GM10248 (cell line): ENCODE results near the gene CACNG4.

Experiments
- CTCF ChIA-PET: fragments of 300-600 bp; sonication (Branson Sonifier 250); formaldehyde crosslinking; extraction: SDS; loops from one replicate; lab custom pipeline; 2021; ENCODE audit warnings: antibody characterized with exemption; lab: Yijun Ruan, JAX
- POLR2A ChIA-PET: fragments of 350-650 bp; sonication (Branson Sonifier 250); formaldehyde crosslinking; extraction: SDS; loops from one replicate; lab custom pipeline; 2020; ENCODE audit warnings: antibody characterized with exemption; lab: Yijun Ruan, JAX
- DNase-seq: peaks from one replicate; pipeline ENCODE4 v3.0.0; 2012; ENCODE audit errors: extremely low spot score
- CTCF ChIP-seq: IDR thresholded peaks from 2 replicates; pipeline ENCODE4 v1.5.1; 2012; ENCODE audit warnings: mild to moderate bottlenecking, low read depth; ENCODE audit errors: extremely low read depth, missing control alignments, control extremely low read depth

CACNG4 gene

DNA sequence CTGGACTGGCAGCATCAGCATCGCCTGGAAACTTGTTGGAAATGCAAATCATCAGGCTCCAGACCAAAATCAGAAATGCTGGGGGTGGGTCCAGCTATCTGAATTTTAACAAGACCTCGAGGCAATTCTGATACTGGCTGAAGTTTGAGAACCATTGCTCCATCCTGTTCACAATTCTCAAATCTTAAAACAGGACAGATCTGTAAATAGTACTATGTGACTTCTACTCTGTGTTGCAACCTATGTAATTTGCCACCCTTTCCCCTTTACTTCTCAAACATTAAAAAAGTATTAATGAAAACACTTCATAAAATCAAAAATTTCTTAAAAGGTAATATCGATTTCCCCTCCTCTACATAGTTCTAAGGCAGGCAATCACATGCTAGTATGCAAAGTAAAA, 108.4 kb downstream of the CACNG4 start:
- CTCF ChIA-PET, result no interaction called here
- POLR2A ChIA-PET, result interaction anchor here (0.6 kb wide), 1 partner anchor 557 kb away, joined by 3 read pairs; no protein-coding TSS in a partner anchor
- TF ChIP-seq CTCF, result no peak
- DNase-seq, result no peak

GRCh38 chr17:67074781-67075180, 110.3 kb downstream of the CACNG4 start:
- CTCF ChIA-PET, result interaction anchor here (1.2 to 1.3 kb wide), 2 partner anchors 9 to 25 kb away, joined by 3 to 5 read pairs; no protein-coding TSS in a partner anchor
- POLR2A ChIA-PET, result no interaction called here
- DNase-seq, result no peak
- TF ChIP-seq CTCF, result no peak

GRCh38 chr17:67076290-67076689, 111.8 kb downstream of the CACNG4 start:
- CTCF ChIA-PET, result interaction anchor here (0.9 to 2.0 kb wide), 6 partner anchors 11 to 36 kb away, joined by 3 to 6 read pairs (median 4); no protein-coding TSS in a partner anchor
- POLR2A ChIA-PET, result no interaction called here
- no peak for TF ChIP-seq CTCF
- DNase-seq, result no peak

DNA sequence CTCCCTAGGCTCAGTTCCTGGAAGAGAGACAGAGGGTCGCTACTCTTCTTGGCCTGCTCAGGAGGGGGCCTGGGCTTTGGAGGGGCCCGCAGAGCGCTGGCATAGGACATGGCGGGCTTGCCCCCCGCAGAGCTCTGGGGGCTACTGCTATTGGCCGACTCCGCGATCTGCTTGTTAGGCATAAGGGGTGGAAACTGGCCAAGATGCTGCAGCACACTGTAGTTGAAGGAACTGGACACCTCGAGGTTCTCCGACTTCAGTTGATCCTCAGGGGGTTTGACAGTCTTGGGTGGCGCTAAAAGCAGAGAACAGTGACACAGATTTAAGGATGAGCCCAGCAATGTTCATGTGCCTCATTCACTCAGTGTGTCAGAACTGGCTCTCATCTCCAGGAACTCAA, 113.8 kb downstream of the CACNG4 start:
- POLR2A ChIA-PET, result no interaction called here

DNA sequence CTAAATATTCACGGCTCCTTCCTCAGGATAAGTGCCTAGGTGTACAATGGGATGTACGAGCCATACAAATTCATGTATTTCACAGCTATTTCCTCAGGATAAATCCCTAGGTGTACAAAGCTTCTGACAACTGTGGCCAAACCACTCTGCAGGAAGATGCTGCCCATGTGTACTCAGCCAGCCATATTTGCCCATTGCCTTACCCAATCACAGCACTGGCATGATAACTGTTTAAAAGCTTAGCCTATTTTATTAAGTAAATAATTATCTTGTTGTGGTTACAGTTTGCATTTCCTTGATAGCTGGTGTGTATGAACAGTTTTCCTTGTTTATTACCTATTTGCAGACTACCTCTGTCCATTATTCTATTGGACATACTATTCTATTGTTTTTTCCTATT, 115.0 kb downstream of the CACNG4 start:
- DNase-seq, result no peak
- CTCF ChIA-PET, result interaction anchor here (1.2 to 2.5 kb wide), 3 partner anchors 13 to 31 kb away, joined by 3 to 6 read pairs (median 3); no protein-coding TSS in a partner anchor
- POLR2A ChIA-PET, result no interaction called here
- TF ChIP-seq CTCF, result no peak

More for the DNA sequence above, 113.8 kb downstream of the CACNG4 start:
- CTCF ChIA-PET, result interaction anchor here (0.8 to 2.5 kb wide), 4 partner anchors 12 to 364 kb away, joined by 3 to 6 read pairs (median 4); no protein-coding TSS in a partner anchor
- no peak for TF ChIP-seq CTCF
- no peak for DNase-seq

DNA sequence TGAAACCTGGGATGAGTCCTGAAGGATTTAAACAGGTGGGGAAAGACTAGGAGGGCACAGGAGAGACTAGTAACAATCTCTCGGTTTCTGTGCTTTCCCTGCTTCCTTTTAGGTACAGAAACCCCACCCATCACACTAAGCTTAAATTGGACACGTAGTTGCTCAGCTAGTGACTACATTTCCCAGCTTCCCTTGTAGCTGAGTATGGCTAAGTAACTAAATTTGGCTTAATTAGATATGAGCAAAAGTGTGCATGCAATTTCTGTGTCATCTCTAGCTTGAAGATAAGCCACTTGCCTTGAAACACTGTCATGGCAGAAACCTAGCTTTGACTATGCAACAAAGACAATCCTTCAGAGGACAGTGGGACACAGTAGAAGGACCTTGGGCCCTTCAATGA, 116.3 kb downstream of the CACNG4 start:
- no peak for TF ChIP-seq CTCF
- no peak for DNase-seq
- ChIA-PET CTCF (interaction anchor here (0.9 to 2.9 kb wide), 10 partner anchors 9 to 353 kb away, joined by 3 to 17 read pairs (median 6); no protein-coding TSS in a partner anchor), POLR2A (no interaction called here)
